ENCODE data around the gene LINGO1. TPM values are rescaled to one million over a fixed set of nuclear protein-coding genes. Genes with fewer than 3 reads are reported as not detected.
A peak's percentile ranks its signal among the peaks of the same experiment; 100 is the strongest.

Gene LINGO1
- total RNA-seq, 1 donor from 2014 or later: 18.7 TPM

DNA sequence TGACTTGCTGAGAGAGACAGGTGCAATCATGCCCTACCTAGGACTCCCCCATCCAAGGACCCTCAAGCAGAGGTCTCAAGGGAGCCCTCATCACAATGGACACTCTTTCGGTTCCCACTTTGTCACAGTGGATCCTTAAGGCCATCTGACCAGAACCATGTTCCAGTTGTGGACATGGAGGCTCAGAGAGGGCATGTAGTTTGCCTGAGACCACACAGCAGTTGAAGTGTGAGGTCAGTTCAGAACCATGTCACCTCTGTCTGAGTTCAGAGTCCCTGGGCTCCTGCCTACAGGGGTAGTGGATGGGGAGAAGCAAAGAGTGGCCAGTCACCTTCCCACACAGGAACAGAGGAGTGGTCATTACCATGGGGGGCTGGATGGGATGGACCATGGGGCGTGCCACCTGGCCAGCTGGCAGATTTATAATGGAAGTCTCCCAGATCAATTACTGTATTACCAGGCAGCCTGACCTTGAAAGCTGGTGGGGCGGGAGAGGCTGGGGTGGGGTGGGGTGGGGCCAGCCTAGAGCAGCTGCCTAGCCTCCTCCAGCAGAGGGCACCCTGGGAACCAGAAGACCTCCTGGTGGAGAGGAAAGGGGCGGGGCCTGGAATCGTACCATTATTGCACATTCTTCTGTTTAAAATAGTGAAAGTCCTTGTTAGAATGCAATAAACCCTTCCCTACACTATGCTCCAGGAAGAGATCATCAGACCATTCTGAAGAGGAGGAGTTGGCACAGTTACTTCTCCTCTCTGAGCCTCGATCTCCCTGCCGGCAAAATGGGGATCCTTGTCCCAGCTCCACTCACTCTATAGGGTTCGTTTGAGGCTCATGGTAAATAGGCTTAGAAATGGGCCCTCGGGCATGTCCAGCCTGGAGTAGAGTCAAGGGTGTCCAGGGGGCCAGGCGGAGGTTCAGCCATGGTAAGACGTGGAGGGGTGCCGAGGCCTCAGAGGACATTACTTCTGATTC, 26.9 kb upstream of the LINGO1 start:
- Mint-ChIP-seq H3K27ac (no peak overlapping the region), H3K4me1 (no peaks in the 10 kb centered on the region), H3K27me3 (ENCODE audit: low read depth) (peaks cover 25% of the 10 kb centered on the region), H3K36me3 (no peaks in the 10 kb centered on the region), H3K4me3 (no peak overlapping the region), H3K9me3 (no peaks in the 10 kb centered on the region)
- peak in 1 of 2 experiments; percentile 66 for DNase-seq (ENCODE audit: low spot score in 2 of 2, unreplicated experiment in 2 of 2)
- TF ChIP-seq, protein P1, sequence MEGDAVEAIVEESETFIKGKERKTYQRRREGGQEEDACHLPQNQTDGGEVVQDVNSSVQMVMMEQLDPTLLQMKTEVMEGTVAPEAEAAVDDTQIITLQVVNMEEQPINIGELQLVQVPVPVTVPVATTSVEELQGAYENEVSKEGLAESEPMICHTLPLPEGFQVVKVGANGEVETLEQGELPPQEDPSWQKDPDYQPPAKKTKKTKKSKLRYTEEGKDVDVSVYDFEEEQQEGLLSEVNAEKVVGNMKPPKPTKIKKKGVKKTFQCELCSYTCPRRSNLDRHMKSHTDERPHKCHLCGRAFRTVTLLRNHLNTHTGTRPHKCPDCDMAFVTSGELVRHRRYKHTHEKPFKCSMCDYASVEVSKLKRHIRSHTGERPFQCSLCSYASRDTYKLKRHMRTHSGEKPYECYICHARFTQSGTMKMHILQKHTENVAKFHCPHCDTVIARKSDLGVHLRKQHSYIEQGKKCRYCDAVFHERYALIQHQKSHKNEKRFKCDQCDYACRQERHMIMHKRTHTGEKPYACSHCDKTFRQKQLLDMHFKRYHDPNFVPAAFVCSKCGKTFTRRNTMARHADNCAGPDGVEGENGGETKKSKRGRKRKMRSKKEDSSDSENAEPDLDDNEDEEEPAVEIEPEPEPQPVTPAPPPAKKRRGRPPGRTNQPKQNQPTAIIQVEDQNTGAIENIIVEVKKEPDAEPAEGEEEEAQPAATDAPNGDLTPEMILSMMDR (IDR thresholded peaks at IDR 0.05; ENCODE audit: unreplicated experiment): peak; percentile 34

DNA sequence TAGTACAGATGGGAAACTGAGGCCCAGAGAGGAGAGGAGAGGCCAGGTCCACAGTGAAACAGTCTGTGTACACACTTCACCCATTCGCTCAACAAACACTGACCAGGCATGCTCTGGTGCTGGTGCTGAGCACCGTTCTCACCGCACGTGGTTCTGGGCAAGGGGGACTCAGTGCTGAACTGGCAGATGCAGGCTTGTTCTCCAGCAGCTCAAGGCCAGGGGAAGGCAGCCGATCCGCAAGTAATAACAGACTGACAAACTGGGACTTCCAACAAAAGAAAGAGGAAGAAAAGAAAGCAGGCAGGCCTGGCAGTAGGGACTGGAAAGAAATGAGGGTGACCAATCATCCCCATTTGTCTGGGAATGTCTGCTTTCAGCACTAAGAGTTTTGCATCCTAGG, 25.6 kb upstream of the LINGO1 start:
- Mint-ChIP-seq H3K4me1 (no peaks in the 10 kb centered on the region), H3K27ac (no peak overlapping the region), H3K27me3 (ENCODE audit: low read depth) (peaks cover 35% of the 10 kb centered on the region), H3K4me3 (no peak overlapping the region), H3K9me3 (peaks cover 3% of the 10 kb centered on the region), H3K36me3 (no peaks in the 10 kb centered on the region)
- no peak for DNase-seq (ENCODE audit: low spot score in 2 of 2, unreplicated experiment in 2 of 2)
- TF ChIP-seq, protein P1 (IDR thresholded peaks at IDR 0.05; ENCODE audit: unreplicated experiment): no peak

DNA sequence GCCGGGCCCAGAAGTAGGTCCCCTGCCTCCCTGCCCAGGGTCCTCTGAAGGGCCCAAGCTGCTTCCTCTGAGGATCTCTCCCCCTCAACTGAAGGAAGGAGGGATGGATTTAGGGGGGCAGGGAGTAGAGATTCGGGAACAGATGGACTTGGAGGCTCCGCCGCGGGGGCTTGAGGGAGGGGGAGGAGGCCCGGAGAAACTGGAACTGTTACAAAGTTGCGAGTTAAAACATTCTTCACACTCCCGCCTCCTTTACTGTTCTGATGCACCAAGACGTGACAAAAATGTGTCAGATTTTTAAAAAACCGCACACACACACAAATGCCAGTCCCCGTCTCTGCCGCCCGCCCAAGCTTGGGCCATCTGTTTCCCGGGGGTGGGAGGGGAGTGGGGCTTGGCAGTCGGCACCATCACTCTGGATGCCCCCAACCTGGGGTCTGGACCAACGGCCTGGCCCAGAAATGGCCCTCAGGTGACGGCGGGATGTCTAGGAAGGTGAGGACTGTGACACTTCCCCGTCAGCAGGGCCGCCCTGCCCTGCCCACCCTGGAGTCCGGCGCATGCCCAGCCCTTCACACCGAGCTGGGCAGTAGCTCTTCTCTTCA, 25.0 kb upstream of the LINGO1 start:
- Mint-ChIP-seq H3K27me3 (ENCODE audit: low read depth) (peaks cover 39% of the 10 kb centered on the region), H3K9me3 (peaks cover 3% of the 10 kb centered on the region), H3K36me3 (no peaks in the 10 kb centered on the region), H3K4me1 (no peaks in the 10 kb centered on the region), H3K4me3 (no peak overlapping the region), H3K27ac (no peak overlapping the region)
- no peak for DNase-seq (ENCODE audit: low spot score in 2 of 2, unreplicated experiment in 2 of 2)
- TF ChIP-seq, protein P1 (IDR thresholded peaks at IDR 0.05; ENCODE audit: unreplicated experiment): no peak

DNA sequence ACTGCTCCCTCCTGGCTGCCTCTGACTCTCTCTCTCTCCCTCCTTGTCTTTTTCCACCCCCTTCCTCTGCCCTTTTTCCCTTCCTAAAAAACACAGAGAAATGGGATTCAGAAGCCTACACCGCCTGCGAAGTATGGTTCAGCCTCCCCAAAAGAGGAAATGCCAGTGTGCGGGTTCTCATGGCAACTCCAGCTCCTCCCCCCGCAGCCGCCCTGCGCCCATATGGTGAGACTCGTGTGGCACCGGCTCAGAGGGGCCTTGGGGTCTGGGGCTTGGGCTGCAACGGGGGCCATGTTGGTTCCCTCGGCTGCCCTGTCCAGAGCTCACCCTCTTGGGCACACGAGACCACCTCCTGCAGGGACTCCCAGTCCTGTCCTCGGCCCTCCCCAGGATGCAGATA, 23.6 kb upstream of the LINGO1 start:
- Mint-ChIP-seq H3K27ac (no peak overlapping the region), H3K4me3 (no peak overlapping the region), H3K4me1 (no peaks in the 10 kb centered on the region), H3K27me3 (ENCODE audit: low read depth) (peaks cover 51% of the 10 kb centered on the region), H3K9me3 (peaks cover 3% of the 10 kb centered on the region), H3K36me3 (no peaks in the 10 kb centered on the region)
- TF ChIP-seq, protein P1 (IDR thresholded peaks at IDR 0.05; ENCODE audit: unreplicated experiment): no peak
- DNase-seq (ENCODE audit: low spot score in 2 of 2, unreplicated experiment in 2 of 2): no peak

DNA sequence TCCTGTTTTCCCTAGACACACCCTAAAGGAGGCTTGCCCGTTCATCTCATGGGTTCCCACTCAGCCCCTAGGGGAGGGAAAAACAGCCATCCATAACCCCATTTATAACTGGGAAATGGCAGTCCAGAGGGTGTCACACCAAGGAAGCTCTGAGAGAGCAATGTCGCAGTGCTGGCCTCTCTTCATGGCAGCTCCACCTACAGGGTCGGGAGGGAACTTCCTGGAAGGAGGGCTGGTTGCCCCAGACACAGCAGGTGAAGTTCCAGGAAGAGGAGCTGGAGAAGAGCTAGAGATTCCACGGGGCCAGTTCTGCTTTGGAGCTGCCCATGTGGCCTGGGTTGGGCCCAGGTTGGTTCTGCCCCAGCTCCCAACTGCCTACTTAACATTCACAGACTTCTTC, 22.3 kb upstream of the LINGO1 start:
- Mint-ChIP-seq H3K36me3 (no peaks in the 10 kb centered on the region), H3K9me3 (peaks cover 3% of the 10 kb centered on the region), H3K27ac (no peak overlapping the region), H3K4me1 (no peaks in the 10 kb centered on the region), H3K4me3 (no peak overlapping the region), H3K27me3 (ENCODE audit: low read depth) (peaks cover 56% of the 10 kb centered on the region)
- TF ChIP-seq, protein P1 (IDR thresholded peaks at IDR 0.05; ENCODE audit: unreplicated experiment): peak; percentile 47
- DNase-seq (ENCODE audit: low spot score in 2 of 2, unreplicated experiment in 2 of 2): no peak

Measured in mesothelial cell of epicardium (in vitro differentiated cells).